ENCODE results near the gene NT5E. TPM values are rescaled to one million over a fixed set of nuclear protein-coding genes. Genes with fewer than 3 reads are reported as not detected.
"Not testable (repeated sequence)": the region's sequence is repeated elsewhere in the genome, so short reads cannot be mapped to it uniquely, and the experiment has no call there.

NT5E gene
- 4.7 TPM for total RNA-seq

GRCh38 chr6:85449818-85450759, at the start of gene NT5E:
NT5E (plus strand) TSS chr6:85450083; CDS start chr6:85450140, 57 bp downstream.
- peak; percentile 61 for DNase-seq

- DNase-seq, result no peak
These were observed 49.6 kb upstream of the NT5E start for GRCh38 chr6:85400331-85400730.

DNA sequence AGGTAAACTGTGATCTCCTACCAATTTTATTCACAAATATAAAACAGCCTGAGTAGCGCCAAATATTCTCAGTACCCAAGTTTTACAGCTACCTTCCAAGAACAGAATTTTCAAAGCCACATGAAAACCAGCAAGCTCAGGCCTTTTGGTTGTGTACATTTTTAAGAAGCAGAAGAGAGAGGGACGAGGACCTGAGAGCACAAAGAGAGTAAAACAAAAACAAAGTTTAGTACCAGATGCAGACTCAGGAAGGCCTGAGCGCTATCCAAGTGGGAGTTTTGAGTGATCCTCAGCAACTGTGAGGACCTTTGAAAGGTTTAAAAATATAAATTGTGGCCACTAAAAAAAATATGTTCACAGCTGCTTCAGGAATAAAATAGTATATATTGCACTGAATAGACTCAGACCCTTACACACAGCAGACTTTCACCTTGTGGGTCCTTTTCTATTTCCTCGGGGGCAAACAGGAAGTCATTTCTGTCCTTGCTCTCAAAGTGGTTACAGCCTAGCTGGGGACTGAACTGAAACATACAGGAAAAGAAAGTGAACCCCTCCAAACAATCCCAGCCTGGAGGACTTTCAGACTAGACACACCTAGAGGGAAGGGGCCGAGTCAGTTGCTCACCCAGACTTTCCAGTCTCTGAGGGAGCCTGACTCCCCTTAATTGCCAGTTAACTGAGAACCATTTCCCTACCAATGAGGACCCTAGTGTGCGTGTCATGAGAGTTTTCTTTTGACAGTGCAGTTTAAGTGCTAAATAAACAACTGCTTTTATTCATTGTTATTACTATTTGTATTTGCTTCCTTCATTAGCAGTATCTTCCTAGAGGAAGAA, 48.5 kb upstream of the NT5E start:
- no peak for DNase-seq

DNA sequence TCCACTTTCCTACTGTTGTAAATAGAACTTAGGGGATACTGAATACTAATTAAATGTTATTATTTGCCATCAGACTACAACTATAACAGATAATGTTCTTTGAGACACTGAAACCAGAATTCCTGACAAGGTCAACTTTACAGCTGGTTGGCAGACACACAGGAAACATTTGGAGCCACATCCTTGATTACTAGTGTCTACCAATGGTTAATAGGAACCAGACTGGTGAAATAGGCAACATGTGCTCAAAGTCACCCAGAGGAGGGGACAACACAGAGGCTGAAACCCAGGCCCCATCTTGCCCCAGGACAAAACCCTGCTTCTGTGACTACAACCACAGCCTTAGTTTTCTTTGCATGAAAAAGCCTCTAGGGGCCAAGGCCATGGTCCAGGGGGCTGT, 47.8 kb upstream of the NT5E start:
- no peak for DNase-seq

DNA sequence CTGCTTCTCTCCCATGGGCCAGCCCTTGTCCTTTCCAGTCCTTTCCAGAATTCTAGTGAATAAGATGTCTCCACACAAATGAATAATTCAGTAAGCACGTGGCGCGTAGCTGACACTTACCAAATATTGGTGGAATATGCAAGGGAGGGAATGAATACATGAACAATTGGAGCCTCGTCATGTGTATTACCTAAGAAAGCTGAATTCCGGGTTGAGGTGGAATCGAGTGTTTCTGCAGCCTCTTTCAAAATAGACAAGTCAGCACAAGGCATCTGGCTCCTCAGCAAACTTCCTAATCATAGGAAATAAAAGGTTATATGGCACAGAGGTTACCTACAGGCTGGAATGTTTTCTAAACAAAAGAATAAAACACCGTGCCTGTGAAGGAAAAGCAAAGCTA, 47.0 kb upstream of the NT5E start:
- no peak for DNase-seq

DNA sequence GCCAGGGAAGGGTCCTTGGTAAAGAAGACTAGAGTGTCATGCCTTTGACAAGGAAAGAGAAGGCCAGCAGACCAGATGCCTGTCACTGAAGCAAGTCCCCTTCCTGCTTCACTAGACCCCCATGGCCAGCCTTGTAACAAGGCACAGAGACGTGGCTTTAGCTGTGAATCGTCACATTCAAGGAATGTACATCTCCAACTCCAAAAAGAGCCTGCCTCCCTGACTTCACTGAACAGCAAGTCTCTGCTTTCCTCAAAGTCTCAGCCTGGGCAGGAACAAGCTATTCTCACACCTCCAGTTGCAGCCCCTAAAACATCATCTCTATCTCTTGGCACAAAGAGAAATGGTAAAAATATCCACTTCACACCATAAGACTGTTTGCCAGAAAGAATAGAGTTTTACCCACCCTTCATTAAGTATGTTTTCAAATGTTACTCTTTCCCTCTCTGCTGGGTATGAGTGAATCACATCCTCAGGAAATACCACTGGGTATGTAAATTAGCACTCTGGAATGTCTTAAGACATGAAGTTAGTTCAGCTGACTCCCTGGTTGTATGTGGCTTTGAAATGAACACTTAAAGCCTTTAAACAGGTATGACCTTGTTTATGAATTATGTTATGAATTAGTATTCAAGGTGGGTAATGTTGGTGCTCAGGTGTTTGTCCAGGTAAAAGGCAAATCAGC, 46.4 kb upstream of the NT5E start:
- no peak for DNase-seq

GRCh38 chr6:85404016-85404563, 45.8 kb upstream of the NT5E start:
- DNase-seq, result not testable (repeated sequence)

DNA sequence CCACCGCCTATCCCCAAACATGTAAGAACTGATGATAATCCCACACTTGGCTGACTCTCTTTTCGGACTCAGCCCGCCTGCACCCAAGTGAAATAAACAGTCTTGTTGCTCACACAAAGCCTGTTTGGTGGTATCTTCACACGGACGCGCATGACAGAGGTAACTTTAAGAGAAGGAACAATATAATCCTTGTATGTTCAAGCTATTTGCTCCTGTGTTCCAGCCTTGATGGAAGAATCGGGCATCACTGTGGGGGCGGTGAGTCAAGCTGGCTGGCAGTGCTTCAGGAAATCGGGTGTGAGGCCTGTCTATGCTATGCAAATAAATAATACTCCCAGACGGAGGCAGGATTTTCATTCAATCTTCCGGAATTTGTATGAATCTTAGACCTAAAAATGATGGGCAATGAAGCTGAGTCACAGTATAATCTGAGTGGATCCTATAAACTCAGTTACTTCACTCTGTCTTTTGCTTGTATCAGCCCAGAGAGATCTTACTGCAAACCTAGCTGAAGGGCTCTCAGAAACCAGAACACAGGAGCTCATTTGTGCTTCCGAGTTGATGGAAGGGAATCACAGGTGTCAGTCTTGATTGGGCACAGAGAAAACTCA, 45.2 kb upstream of the NT5E start:
- peak; percentile 3 for DNase-seq

DNA sequence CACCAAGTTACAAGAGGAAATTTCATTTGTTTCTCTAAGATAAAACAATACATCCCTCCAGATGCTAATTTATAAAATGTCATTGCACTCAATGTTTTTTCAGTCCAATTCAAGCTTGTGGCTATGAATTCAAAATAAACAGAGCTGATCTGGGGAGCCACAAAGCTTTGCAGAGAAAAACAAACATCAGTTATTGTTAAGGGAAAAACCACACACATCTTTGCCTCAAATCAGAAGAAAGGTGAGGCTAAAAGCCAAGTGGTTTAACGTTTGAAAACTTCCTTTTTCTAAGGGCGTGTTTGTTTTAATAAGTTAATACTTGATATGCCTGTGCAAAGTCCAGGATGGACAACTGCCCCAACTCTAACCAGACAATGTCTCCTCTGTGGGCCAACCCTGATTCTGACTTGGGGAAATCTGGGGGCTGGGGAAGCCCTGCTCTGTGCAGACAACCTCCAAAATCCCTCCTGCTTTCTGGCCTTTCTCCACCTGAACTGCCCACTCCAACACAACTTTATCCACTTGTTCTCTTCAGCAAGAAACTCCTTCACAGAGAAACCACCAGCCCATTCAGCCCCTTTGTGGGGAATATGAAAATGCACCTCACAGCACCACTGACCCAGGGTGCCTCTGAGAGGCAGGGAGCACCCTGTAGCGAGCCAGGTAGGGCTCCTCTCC, 44.6 kb upstream of the NT5E start:
- DNase-seq, result no peak

DNA sequence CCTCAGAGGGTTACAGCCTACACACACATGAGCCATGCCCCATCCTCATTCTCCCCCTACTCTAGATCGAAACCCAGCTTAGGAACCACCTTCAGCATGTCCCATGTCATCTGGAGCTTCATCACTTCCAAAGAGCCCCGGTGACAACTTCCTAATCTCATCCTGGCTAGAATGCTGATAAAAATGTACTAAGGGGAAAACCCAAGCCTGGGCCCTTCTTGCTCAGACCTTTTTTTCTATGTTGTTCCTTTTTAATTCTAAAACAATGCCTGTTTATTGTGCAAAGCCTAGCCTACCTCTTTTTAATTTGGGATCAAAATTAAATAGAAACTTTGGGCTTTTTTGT, 44.1 kb upstream of the NT5E start:
- DNase-seq, result no peak

DNA sequence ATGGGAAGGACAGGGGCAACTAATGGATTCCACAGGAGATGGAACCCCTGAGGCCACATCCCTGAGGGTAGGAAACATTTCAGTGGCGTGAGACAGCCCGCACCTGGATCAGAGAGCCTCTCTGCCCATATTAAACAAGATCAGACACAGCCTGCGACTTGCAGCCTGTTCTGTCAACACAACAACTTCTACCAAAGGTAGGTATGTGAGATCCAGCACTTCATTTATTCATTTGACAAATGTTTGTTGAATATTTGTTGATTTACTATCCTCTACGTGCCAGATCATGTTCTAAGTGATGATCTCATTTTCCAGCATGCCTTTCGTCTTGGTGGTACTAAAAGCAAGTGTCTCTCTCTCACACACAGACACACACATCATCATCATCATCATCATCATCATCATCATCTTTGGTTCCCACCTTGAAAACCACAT, 43.2 kb upstream of the NT5E start:
- DNase-seq, result no peak

GRCh38 chr6:85408039-85408438, 41.8 kb upstream of the NT5E start:
- DNase-seq, result no peak

DNA sequence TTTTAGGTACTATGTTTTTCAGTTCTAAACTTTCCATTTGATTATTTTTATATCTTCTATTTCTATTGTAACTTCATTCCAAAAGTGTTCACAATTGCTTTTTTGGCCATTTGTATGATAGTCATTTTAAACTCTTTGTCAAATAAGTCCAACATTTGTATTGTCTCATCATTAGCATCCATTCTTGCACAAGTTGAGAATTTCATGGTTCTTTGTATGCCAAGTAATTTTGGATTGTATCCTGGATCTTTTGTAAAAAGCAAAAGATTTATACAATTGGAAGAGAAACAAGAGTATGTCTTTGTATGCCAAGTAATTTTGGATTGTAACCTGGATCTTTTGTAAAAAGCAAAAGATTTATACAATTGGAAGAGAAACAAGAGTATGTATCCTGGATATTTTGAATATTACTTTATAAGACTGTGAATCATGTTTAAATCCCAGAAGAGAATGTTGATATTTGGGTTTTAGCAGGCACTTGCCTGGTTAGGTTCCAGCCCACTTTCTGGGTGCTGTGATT, 36.9 kb upstream of the NT5E start:
- no peak for DNase-seq

DNA sequence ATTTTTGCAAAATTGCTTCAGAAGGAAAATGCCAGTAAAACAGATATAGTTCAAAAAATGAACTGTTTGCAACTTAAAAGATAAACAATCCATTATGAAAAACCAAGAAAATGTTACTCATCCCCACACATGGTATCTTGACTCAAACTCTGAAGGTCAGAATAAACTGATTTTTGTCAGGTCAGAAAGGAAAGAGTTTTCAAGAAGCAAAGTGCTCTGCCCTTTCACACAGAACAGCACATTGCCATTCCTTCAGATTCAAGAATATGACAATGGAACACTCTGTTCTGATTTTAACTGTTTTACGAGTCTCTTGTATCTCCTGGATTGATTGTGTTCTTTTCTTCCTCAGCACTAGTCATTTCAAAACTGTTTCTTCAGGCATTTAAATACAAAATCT, 33.8 kb upstream of the NT5E start:
- DNase-seq, result no peak

- no peak for DNase-seq
These were observed 33.1 kb upstream of the NT5E start for GRCh38 chr6:85416766-85417165.

DNA sequence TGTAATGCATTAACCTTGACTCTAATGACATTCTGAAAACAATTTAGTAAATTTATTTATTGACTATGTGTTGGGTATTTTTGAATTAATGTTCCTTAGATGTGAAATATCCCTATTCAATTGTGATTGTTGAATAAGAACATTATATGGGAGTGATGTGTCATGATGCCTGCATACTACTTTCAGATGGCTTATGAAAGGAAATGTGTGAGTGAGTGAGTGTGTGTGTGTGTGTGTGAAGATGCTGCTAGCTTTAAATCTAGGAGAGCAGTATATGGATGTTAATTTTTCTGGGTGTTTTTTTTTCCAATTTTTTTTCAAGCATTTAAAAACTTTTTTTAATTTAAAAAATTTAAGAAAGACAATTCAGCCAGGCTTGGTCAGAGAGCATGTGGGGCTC, 32.5 kb upstream of the NT5E start:
- DNase-seq, result no peak

DNA sequence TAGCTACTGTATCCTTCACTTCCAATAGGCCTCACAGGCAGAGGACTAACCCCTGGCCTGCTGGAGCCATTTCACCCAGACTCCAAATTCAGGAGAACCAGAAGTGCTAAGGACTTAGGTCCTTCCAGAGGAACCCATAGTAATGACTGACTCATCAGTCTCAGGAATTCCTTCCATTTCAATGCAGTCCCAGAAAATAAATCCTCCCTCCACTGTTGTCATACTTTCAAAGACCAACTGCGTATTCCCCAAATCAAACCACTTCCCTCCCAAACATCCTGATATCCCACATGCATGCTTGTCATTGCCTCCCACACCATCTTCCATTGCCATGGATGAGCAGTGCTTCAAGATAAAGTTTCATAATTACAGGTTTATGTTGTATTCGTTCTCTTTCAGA, 31.8 kb upstream of the NT5E start:
- DNase-seq, result no peak

DNA sequence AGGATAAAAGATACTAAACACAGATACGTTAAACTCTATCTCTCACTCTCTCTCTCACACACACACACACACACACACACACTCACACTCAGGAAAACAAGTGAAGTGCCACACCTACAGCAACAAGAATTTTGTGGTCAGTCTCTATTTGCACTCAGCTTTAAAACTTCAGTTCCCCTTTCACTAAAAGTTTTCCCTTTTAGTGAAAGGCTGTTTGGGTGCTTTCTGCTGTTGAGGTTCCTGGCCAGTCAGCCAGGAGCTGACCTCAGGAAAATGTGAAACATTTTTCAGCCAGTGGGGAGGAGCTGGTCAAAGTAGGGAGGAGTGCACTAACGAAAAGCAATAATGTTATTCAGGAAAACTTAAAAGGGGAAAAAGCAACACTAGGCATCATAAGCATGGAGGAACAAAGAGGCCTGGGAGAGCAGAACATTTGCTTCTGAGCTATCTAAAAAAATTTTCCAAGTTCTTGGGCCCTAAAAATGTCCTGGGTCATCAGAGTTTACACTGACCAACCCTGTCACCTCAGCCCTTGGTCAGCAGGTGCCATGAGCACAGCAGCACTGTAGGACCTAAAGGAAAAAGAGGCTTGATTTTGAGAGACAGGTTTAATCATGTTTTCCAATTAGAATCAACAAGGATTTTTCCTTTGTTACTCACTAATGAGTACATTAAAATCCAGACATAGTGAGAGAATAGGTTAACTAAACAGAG, 30.7 kb upstream of the NT5E start:
- DNase-seq, result no peak

DNA sequence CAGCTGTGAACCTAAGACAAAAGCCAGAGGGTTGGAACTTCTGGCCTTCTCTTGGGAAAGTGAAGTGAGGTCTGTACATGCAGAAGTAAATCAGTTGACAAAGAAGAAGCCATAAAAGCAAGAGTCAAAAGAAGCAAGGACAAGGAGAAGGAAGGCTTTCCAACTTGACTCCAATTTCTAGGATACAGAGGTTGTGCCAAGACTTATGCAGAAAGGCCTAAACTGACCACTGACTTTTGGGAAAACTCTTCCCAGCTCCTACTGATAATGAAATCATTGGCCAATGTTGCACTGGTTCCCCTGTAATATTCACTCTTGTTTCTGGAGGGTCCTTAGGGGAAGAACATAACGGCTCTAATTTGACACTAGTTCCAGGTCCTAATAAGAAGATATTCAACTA, 29.3 kb upstream of the NT5E start:
- DNase-seq, result no peak

- no peak for DNase-seq
These were observed 28.7 kb upstream of the NT5E start for GRCh38 chr6:85421181-85421580.

DNA sequence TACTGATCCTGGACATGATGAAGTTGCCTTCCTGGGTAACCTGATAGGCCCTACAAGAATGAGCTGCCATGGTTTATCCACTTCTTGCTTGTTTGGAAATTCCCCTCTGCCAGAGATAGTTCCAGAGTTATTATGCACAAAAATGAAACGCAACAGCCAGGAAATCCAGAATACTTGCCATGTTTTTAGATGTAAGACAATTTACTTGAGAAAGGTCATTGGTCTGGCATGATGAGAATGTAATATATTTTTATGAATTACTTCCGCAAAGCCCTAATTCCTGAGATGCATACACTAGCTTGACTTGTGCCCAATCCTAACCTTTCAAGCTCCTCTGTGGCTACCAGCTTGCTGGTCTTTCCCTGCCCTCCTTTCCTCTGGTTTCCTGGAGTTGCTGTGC, 27.9 kb upstream of the NT5E start:
- DNase-seq, result no peak
